ENCODE data around the gene MDH2.
"Not testable (repeated sequence)": the region's sequence is repeated elsewhere in the genome, so short reads cannot be mapped to it uniquely, and the experiment has no call there.

The MDH2 gene

GRCh38 chr7:76086070-76086469 is 38.2 kb downstream of the MDH2 start:
- no peaks in the 10 kb centered on the region for H3K9me3 ChIP-seq (ENCODE audit: insufficient read depth, low read length)

DNA sequence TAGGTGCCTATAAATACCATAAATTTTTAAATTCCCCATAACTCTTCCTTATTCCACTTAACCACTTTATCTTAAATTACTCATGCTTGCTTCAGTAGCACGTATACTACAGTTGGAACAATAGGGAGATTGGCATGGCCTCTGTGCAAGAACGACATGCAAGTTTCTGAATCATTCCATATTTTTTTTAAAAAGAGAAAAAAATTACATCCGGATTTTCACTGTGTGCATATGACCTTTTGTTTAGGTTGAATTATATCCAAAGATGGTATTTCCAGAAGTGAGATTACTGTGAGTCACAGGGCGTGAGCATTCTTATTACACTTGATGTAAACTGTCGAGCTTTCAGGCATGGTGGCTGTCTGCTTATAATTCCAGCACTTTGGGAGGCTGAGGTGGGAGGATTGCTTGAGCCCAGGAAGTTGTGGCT is 39.5 kb downstream of the MDH2 start:
- not testable (repeated sequence) for H3K4me3 ChIP-seq (ENCODE audit: insufficient read length, low read depth); DNase-seq (ENCODE audit: low read depth, low spot score); H3K9ac ChIP-seq (ENCODE audit: insufficient read length, low read depth); H3K4me1 ChIP-seq (ENCODE audit: insufficient read depth, insufficient read length); H3K27me3 ChIP-seq (ENCODE audit: insufficient read depth, insufficient read length); H3K9me3 ChIP-seq (ENCODE audit: insufficient read depth, low read length); H3K36me3 ChIP-seq (ENCODE audit: insufficient read depth, insufficient read length, low read length)

More at GRCh38 chr7:76086070-76086469, 38.2 kb downstream of the MDH2 start:
- H3K4me3 ChIP-seq (ENCODE audit: insufficient read length, low read depth): no peak overlapping the region
- DNase-seq (ENCODE audit: low read depth, low spot score): no peak
- no peak overlapping the region for H3K9ac ChIP-seq (ENCODE audit: insufficient read length, low read depth)
- H3K36me3 ChIP-seq (ENCODE audit: insufficient read depth, insufficient read length, low read length): no peaks in the 10 kb centered on the region
- H3K27me3 ChIP-seq (ENCODE audit: insufficient read depth, insufficient read length): no peaks in the 10 kb centered on the region
- TF ChIP-seq YY1 (IDR thresholded peaks at IDR 0.05; ENCODE audit: insufficient read depth, insufficient read length): no peak
- no peak for TF ChIP-seq ZNF274 (IDR thresholded peaks at IDR 0.05; ENCODE audit: low read depth, low read length)
- TF ChIP-seq SUZ12 (IDR thresholded peaks at IDR 0.05; ENCODE audit: extremely low read depth, insufficient read depth, insufficient read length): no peak
- H3K4me1 ChIP-seq (ENCODE audit: insufficient read depth, insufficient read length): no peaks in the 10 kb centered on the region

DNA sequence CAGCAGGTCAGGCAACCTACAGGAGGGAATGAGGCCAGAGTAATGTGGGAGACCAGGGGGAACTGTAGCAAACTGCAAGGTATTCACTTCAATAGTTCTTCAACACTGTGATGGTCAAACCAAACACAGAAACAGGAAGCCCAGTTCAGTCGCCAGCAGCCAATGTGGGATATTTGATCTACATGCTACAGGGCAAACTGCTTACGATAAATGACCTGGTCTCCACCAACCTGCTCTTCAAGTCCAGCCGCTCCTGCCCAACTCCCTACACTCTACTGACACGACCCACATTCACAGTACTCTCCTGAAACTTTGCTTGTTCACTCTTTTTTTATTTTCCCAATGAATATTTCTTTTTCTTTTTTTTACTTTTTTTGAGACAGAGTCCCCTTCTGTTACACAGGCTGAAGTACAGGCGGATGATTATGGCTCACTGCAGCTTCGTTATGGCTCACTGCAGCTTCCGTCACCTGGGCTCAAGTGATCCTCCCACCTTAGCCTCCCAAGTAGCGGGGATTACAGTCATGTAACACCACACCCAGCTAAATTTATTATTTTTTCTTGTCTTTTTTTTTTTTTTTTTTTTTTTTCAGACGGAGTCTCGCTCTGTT is 42.1 kb downstream of the MDH2 start:
- no peak overlapping the region for H3K4me3 ChIP-seq (ENCODE audit: insufficient read length, low read depth)
- H3K36me3 ChIP-seq (ENCODE audit: insufficient read depth, insufficient read length, low read length): no peaks in the 10 kb centered on the region
- no peaks in the 10 kb centered on the region for H3K27me3 ChIP-seq (ENCODE audit: insufficient read depth, insufficient read length)
- TF ChIP-seq ZNF274 (IDR thresholded peaks at IDR 0.05; ENCODE audit: low read depth, low read length): no peak
- no peak for TF ChIP-seq SUZ12 (IDR thresholded peaks at IDR 0.05; ENCODE audit: extremely low read depth, insufficient read depth, insufficient read length)
- TF ChIP-seq YY1 (IDR thresholded peaks at IDR 0.05; ENCODE audit: insufficient read depth, insufficient read length): no peak
- H3K9me3 ChIP-seq (ENCODE audit: insufficient read depth, low read length): no peaks in the 10 kb centered on the region
- no peaks in the 10 kb centered on the region for H3K4me1 ChIP-seq (ENCODE audit: insufficient read depth, insufficient read length)
- no peak overlapping the region for H3K9ac ChIP-seq (ENCODE audit: insufficient read length, low read depth)
- no peak for DNase-seq (ENCODE audit: low read depth, low spot score)

DNA sequence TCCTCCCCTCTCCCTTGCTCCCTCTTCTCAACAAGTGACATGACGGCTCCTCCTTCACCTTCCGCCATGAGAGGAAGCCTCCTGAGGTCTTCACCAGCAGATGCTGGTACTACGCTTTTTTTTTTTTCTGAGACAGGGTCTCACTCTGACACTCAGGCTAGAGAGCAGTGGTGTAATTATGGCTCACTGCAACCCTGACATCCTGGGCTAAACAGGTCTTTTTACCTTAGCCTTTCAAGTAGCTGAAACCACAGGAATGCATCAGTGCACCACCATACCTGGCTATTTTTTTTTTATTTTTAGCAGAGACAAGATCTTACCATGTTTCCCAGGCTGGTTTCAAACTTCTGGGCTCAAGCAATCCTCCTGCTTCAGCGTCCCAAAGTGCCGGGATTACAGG is 43.6 kb downstream of the MDH2 start:
- TF ChIP-seq YY1 (IDR thresholded peaks at IDR 0.05; ENCODE audit: insufficient read depth, insufficient read length) (no peak), ZNF274 (IDR thresholded peaks at IDR 0.05; ENCODE audit: low read depth, low read length) (no peak), SUZ12 (IDR thresholded peaks at IDR 0.05; ENCODE audit: extremely low read depth, insufficient read depth, insufficient read length) (no peak)
- DNase-seq (ENCODE audit: low read depth, low spot score): no peak
- no peaks in the 10 kb centered on the region for H3K9me3 ChIP-seq (ENCODE audit: insufficient read depth, low read length)
- no peaks in the 10 kb centered on the region for H3K4me1 ChIP-seq (ENCODE audit: insufficient read depth, insufficient read length)
- no peak overlapping the region for H3K9ac ChIP-seq (ENCODE audit: insufficient read length, low read depth)
- H3K27me3 ChIP-seq (ENCODE audit: insufficient read depth, insufficient read length): no peaks in the 10 kb centered on the region
- H3K36me3 ChIP-seq (ENCODE audit: insufficient read depth, insufficient read length, low read length): no peaks in the 10 kb centered on the region
- no peak overlapping the region for H3K4me3 ChIP-seq (ENCODE audit: insufficient read length, low read depth)

DNA sequence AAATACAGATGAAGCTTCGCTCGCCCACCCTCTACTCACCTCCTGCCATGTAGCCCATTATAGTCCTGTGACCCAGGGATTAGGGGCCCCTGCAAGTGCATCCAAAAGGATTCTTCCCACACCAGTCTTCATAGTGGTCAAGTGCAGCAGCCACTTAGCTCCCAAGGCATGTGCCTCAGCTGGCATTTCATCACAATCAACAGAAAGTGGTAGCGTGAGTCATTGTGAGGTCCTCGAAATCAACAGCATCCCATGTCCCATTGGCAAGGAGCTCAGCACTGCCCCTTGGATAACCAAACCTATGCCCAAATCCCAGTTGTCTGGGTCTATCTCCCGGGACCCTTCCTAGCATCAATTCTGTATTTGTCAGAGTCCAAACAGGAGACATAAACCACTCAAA is 45.6 kb downstream of the MDH2 start:
- not testable (repeated sequence) for H3K36me3 ChIP-seq (ENCODE audit: insufficient read depth, insufficient read length, low read length); H3K4me1 ChIP-seq (ENCODE audit: insufficient read depth, insufficient read length); DNase-seq (ENCODE audit: low read depth, low spot score); H3K9me3 ChIP-seq (ENCODE audit: insufficient read depth, low read length); H3K9ac ChIP-seq (ENCODE audit: insufficient read length, low read depth); H3K27me3 ChIP-seq (ENCODE audit: insufficient read depth, insufficient read length); H3K4me3 ChIP-seq (ENCODE audit: insufficient read length, low read depth)

GRCh38 chr7:76094326-76094725 is 46.4 kb downstream of the MDH2 start:
- not testable (repeated sequence) for H3K4me1 ChIP-seq (ENCODE audit: insufficient read depth, insufficient read length); DNase-seq (ENCODE audit: low read depth, low spot score); H3K27me3 ChIP-seq (ENCODE audit: insufficient read depth, insufficient read length); H3K9ac ChIP-seq (ENCODE audit: insufficient read length, low read depth); H3K4me3 ChIP-seq (ENCODE audit: insufficient read length, low read depth); H3K36me3 ChIP-seq (ENCODE audit: insufficient read depth, insufficient read length, low read length); H3K9me3 ChIP-seq (ENCODE audit: insufficient read depth, low read length)

- no peak for DNase-seq (ENCODE audit: low read depth, low spot score)
- no peak overlapping the region for H3K9ac ChIP-seq (ENCODE audit: insufficient read length, low read depth)
- H3K36me3 ChIP-seq (ENCODE audit: insufficient read depth, insufficient read length, low read length): no peaks in the 10 kb centered on the region
- no peaks in the 10 kb centered on the region for H3K9me3 ChIP-seq (ENCODE audit: insufficient read depth, low read length)
- TF ChIP-seq SUZ12 (IDR thresholded peaks at IDR 0.05; ENCODE audit: extremely low read depth, insufficient read depth, insufficient read length) (no peak), YY1 (IDR thresholded peaks at IDR 0.05; ENCODE audit: insufficient read depth, insufficient read length) (no peak), ZNF274 (IDR thresholded peaks at IDR 0.05; ENCODE audit: low read depth, low read length) (no peak)
- no peaks in the 10 kb centered on the region for H3K27me3 ChIP-seq (ENCODE audit: insufficient read depth, insufficient read length)
- no peak overlapping the region for H3K4me3 ChIP-seq (ENCODE audit: insufficient read length, low read depth)
- no peaks in the 10 kb centered on the region for H3K4me1 ChIP-seq (ENCODE audit: insufficient read depth, insufficient read length)
Observed at GRCh38 chr7:76095908-76096307, 48.0 kb downstream of the MDH2 start.

DNA sequence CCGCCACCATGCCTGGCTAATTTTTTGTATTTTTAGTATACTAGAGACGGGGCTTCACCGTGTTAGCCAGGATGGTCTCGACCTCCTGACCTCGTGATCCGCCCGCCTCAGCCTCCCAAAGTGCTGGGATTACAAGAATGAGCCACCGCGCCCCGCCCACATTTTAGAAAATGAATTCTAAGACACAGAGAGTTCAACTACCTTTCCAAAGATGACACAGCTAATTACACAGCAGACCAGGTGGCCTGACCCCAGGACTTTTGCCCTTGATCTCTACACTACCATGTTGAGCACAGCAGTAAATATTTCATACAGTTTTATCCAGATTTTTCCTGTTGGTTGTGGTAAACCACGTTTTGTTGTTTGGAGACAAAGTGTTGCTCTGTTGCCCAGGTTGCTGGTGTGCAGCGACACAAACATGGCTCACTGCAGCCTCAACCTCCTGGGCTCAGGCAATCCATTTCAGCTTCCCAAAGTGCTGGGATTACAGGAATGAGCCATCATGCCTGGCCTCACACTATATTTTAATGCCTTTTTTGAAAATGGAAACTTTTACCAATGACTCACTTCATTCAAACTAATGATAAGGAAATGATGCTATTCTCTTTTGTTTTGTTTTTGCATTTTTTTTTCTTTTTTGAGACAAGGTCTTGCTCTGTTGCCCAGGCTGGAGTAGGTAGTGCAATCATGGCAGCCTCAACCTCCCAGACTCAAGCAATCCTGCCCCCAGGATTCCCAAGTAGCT is 54.0 kb downstream of the MDH2 start:
- not testable (repeated sequence) for H3K9ac ChIP-seq (ENCODE audit: insufficient read length, low read depth); H3K36me3 ChIP-seq (ENCODE audit: insufficient read depth, insufficient read length, low read length); DNase-seq (ENCODE audit: low read depth, low spot score); H3K4me1 ChIP-seq (ENCODE audit: insufficient read depth, insufficient read length); H3K27me3 ChIP-seq (ENCODE audit: insufficient read depth, insufficient read length); H3K4me3 ChIP-seq (ENCODE audit: insufficient read length, low read depth); H3K9me3 ChIP-seq (ENCODE audit: insufficient read depth, low read length)

- H3K4me1 ChIP-seq (ENCODE audit: insufficient read depth, insufficient read length); DNase-seq (ENCODE audit: low read depth, low spot score); H3K9ac ChIP-seq (ENCODE audit: insufficient read length, low read depth); H3K36me3 ChIP-seq (ENCODE audit: insufficient read depth, insufficient read length, low read length); H3K9me3 ChIP-seq (ENCODE audit: insufficient read depth, low read length); H3K27me3 ChIP-seq (ENCODE audit: insufficient read depth, insufficient read length); H3K4me3 ChIP-seq (ENCODE audit: insufficient read length, low read depth): not testable (repeated sequence)
Observed at GRCh38 chr7:76103788-76104187, 55.9 kb downstream of the MDH2 start.

DNA sequence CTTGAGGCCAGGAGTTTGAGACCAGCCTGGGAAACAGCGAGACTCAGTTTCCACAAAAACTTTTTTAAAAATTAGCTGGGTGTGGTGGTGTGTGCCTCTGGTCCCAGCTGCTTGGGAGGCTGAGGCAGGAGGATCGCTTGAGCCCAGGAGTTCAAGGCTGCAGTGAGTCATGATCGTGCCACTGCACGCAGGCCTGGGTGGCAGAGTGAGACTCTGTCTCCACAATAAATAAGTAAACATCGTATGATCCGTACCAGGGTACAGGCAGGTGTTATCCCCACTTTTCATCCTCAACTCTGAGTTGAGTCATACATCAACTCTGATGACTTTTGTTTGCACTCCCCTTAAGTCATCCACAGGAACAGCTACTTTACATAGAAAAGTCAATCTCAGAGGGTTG is 58.2 kb downstream of the MDH2 start:
- not testable (repeated sequence) for H3K4me1 ChIP-seq (ENCODE audit: insufficient read depth, insufficient read length); DNase-seq (ENCODE audit: low read depth, low spot score); H3K36me3 ChIP-seq (ENCODE audit: insufficient read depth, insufficient read length, low read length); H3K9me3 ChIP-seq (ENCODE audit: insufficient read depth, low read length); H3K27me3 ChIP-seq (ENCODE audit: insufficient read depth, insufficient read length); H3K9ac ChIP-seq (ENCODE audit: insufficient read length, low read depth); H3K4me3 ChIP-seq (ENCODE audit: insufficient read length, low read depth)

Data from NT2/D1 (cell line).